Measurements from ENCODE around the gene RIMBP2.

DNA sequence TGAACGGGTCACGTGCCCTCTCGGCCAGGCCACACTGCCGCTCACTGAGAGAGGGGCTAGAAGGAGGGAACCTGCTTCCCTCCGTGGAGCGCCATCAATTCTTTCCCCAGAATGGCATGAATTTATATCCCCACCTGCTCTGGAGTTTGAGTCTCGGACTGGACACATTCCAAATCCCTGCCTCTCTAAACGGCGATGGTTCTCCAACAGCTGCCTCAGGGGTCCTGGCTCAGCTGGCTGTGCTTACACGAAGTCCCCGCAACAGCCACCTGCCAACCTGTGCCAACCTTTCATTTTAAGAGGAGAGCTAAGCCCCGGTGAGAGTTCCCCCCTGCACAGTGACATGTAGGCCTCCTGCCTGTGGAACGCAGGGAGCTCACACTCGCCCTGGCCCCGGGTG, 73.2 kb downstream of the RIMBP2 start:
- TF ChIP-seq GATA2 (IDR thresholded peaks at IDR 0.05; ENCODE audit: low read depth, low read length), result no peak
- no peak for TF ChIP-seq GATA3 (IDR thresholded peaks at IDR 0.05; ENCODE audit: low read depth, low read length)

All from SH-SY5Y (cell line).